H1 (cell line): ENCODE results near the gene ZDHHC20.

ENCODE experiments used
- CTCF ChIP-seq, 3 experiments: IDR thresholded peaks; 1 replicate in 2 of 3; 2 replicates in 1 of 3; pipeline versions ENCODE4 v1.5.1 to v1.6.1; 2011; ENCODE audit warnings: low read length in 3 of 3, mild to moderate bottlenecking in 3 of 3, inconsistent platforms in 2 of 3, low read depth in 1 of 3, moderate library complexity in 1 of 3; ENCODE audit not compliant: insufficient read depth in 1 of 3; ENCODE audit errors: control extremely low read depth in 1 of 3
- EGR1 ChIP-seq: IDR thresholded peaks from 2 replicates; pipeline ENCODE4 v1.6.1; 2011; ENCODE audit warnings: low read depth, low read length, borderline replicate concordance
- POLR2A ChIP-seq, 2 experiments: IDR thresholded peaks; 1 replicate in 1 of 2; 2 replicates in 1 of 2; pipeline ENCODE4 v1.6.1; 2011; ENCODE audit warnings: low read depth in 2 of 2, low read length in 2 of 2, mild to moderate bottlenecking in 2 of 2; ENCODE audit errors: control extremely low read depth in 1 of 2
- POLR2AphosphoS5 ChIP-seq: IDR thresholded peaks from 2 replicates; pipeline ENCODE4 v1.6.1; 2011; ENCODE audit warnings: low read depth, low read length

- TF ChIP-seq EGR1: no peak
- TF ChIP-seq CTCF (IDR thresholded peaks at IDR 0.05; ENCODE audit: control extremely low read depth in 1 of 3, insufficient read depth in 1 of 3, low read depth in 1 of 3, low read length in 3 of 3): no peak
- TF ChIP-seq POLR2AphosphoS5: no peak
- no peak for TF ChIP-seq POLR2A (IDR thresholded peaks at IDR 0.05; ENCODE audit: control extremely low read depth in 1 of 2, low read depth in 2 of 2, low read length in 2 of 2)
Measured at GRCh38 chr13:21362741-21363140, 96.4 kb downstream of the ZDHHC20 start.
